ENCODE results near the gene AGBL3. TPM values are rescaled to one million over a fixed set of nuclear protein-coding genes. Genes with fewer than 3 reads are reported as not detected.

Gene AGBL3
- total RNA-seq: 1 to 10 TPM; 2.2 to 2.5 TPM
- polyA plus RNA-seq (2013, experiment 1 of 2): 2.3 TPM
- 1.2 TPM for polyA plus RNA-seq (2013, experiment 2 of 2)
- 1.9 to 11.0 (median 5.4) reads per million in 172 experiments for total RNA-seq

GRCh38 chr7:134986363-134987251 lies at the start of gene AGBL3:
Gene AGBL3 (plus strand): TSS chr7:134986508. CDS start chr7:134987934, 1,426 bp downstream.
- H3K4me1 Mint-ChIP-seq (ENCODE audit: low read depth): peaks cover 46% of the 10 kb centered on the region
- H3K9me3 Mint-ChIP-seq: no peaks in the 10 kb centered on the region

GRCh38 chr7:134936893-134937510 lies 49.3 kb upstream of the AGBL3 start:
- H3K9me3 Mint-ChIP-seq: no peaks in the 10 kb centered on the region
- ATAC-seq (ENCODE audit: poor library complexity): no peak
- Histone ChIP-seq H3K4me3 (ENCODE audit: low read length) (no peak overlapping the region), H3K27ac (ENCODE audit: low read depth in 1 of 2, low read length in 2 of 2) (no peak overlapping the region), H3K4me1 (ENCODE audit: insufficient read depth, low read length) (peaks cover 3% of the 10 kb centered on the region), H3K9me3 (ENCODE audit: control insufficient read depth in 1 of 2, insufficient read depth in 1 of 2, low read length in 2 of 2) (no peaks in the 10 kb centered on the region), H3K27me3 (ENCODE audit: control insufficient read depth in 1 of 2, insufficient read depth in 2 of 2, low read length in 2 of 2) (no peaks in the 10 kb centered on the region), H3K36me3 (ENCODE audit: insufficient read depth, low read length) (no peaks in the 10 kb centered on the region)
- H3K4me3 Mint-ChIP-seq: no peak overlapping the region
- H3K27me3 Mint-ChIP-seq: no peaks in the 10 kb centered on the region
- no peak for TF ChIP-seq CTCF (IDR thresholded peaks at IDR 0.05)
- DNase-seq: no peak
- intact Hi-C loops (cut with DNase I, micrococcal nuclease): loop anchor here in 1 of 2 experiments (5.0 kb wide), 1 partner anchor 75 kb away; no protein-coding TSS in a partner anchor
- ChIA-PET CTCF (no interaction called here), POLR2A (no interaction called here)
- H3K4me1 Mint-ChIP-seq (ENCODE audit: low read depth): peaks cover 10% of the 10 kb centered on the region
- no peak overlapping the region for H3K27ac Mint-ChIP-seq
- no peaks in the 10 kb centered on the region for H3K36me3 Mint-ChIP-seq (ENCODE audit: low read depth)

More at GRCh38 chr7:134986363-134987251, at the start of gene AGBL3:
- Histone ChIP-seq H3K36me3 (ENCODE audit: insufficient read depth, low read length) (no peaks in the 10 kb centered on the region), H3K9me3 (ENCODE audit: control insufficient read depth in 1 of 2, insufficient read depth in 1 of 2, low read length in 2 of 2) (no peaks in the 10 kb centered on the region), H3K27me3 (ENCODE audit: control insufficient read depth in 1 of 2, insufficient read depth in 2 of 2, low read length in 2 of 2) (no peaks in the 10 kb centered on the region), H3K4me3 (ENCODE audit: low read length) (peak within 1 kb of the TSS; percentile 90), H3K27ac (ENCODE audit: low read depth in 1 of 2, low read length in 2 of 2) (peak within 1 kb of the TSS; percentile 89 to 92), H3K4me1 (ENCODE audit: insufficient read depth, low read length) (no peaks in the 10 kb centered on the region)
- CTCF ChIA-PET: interaction anchor here (0.7 to 4.1 kb wide), 24 partner anchors 9 to 676 kb away, joined by 3 to 45 read pairs (median 3); partner anchors contain the start of genes CYREN, SLC35B4, STMP1 and TMEM140
- POLR2A ChIA-PET: interaction anchor here (1.0 to 4.8 kb wide), 11 partner anchors 9 to 528 kb away, joined by 3 to 70 read pairs (median 7); partner anchors contain the start of genes AKR1B1, BPGM, CYREN and TMEM140
- TF ChIP-seq CTCF (IDR thresholded peaks at IDR 0.05): peak; percentile 85
- peak; percentile 79 to 93 (median 85) for DNase-seq
- peak within 1 kb of the TSS; percentile 97 for H3K4me3 Mint-ChIP-seq
- H3K27ac Mint-ChIP-seq: peak within 1 kb of the TSS; percentile 94
- H3K36me3 Mint-ChIP-seq (ENCODE audit: low read depth): peaks cover 20% of the 10 kb centered on the region
- H3K27me3 Mint-ChIP-seq: no peaks in the 10 kb centered on the region
- intact Hi-C loops (cut with DNase I, micrococcal nuclease): loop anchor here (1.0 to 10.0 kb wide), 7 partner anchors 161 to 532 kb away; partner anchors contain the start of genes TMEM140 (in 2 of the 2), WDR91 (in 2 of the 2), AKR1B1 (in 1 of the 2) and CYREN (in 1 of the 2)
- ATAC-seq (ENCODE audit: poor library complexity): peak; percentile 91

- Histone ChIP-seq H3K9me3 (ENCODE audit: control insufficient read depth in 1 of 2, insufficient read depth in 1 of 2, low read length in 2 of 2) (no peaks in the 10 kb centered on the region), H3K27ac (ENCODE audit: low read depth in 1 of 2, low read length in 2 of 2) (no peak overlapping the region), H3K36me3 (ENCODE audit: insufficient read depth, low read length) (no peaks in the 10 kb centered on the region), H3K4me1 (ENCODE audit: insufficient read depth, low read length) (no peaks in the 10 kb centered on the region), H3K4me3 (ENCODE audit: low read length) (no peak overlapping the region), H3K27me3 (ENCODE audit: control insufficient read depth in 1 of 2, insufficient read depth in 2 of 2, low read length in 2 of 2) (no peaks in the 10 kb centered on the region)
- peaks cover 5% of the 10 kb centered on the region for H3K4me1 Mint-ChIP-seq (ENCODE audit: low read depth)
- POLR2A ChIA-PET: no interaction called here
- H3K27me3 Mint-ChIP-seq: no peaks in the 10 kb centered on the region
- intact Hi-C loops (cut with DNase I, micrococcal nuclease): loop anchor here in 1 of 2 experiments (5.0 kb wide), 1 partner anchor 76 kb away; no protein-coding TSS in a partner anchor
- H3K27ac Mint-ChIP-seq: no peak overlapping the region
- no peaks in the 10 kb centered on the region for H3K9me3 Mint-ChIP-seq
- DNase-seq (no peak), ATAC-seq (ENCODE audit: poor library complexity) (no peak)
- CTCF ChIA-PET: no interaction called here
- no peaks in the 10 kb centered on the region for H3K36me3 Mint-ChIP-seq (ENCODE audit: low read depth)
- TF ChIP-seq CTCF (IDR thresholded peaks at IDR 0.05): no peak
- no peak overlapping the region for H3K4me3 Mint-ChIP-seq
Measured at GRCh38 chr7:134938141-134938540, 48.2 kb upstream of the AGBL3 start.
